CD4-positive, alpha-beta T cell treated with Interleukin-2 at 100 ng/mL for 4 hours (primary cell): ENCODE results near the gene KLK5.
"Not testable (repeated sequence)": the region's sequence is repeated elsewhere in the genome, so short reads cannot be mapped to it uniquely, and the experiment has no call there.

Experiments used
- DNase-seq: peaks from one replicate; pipeline ENCODE4 v3.0.0-alpha.2; 2020; ENCODE audit warnings: low spot score

KLK5 gene

GRCh38 chr19:50921426-50922316, 31.2 kb downstream of the KLK5 start:
- DNase-seq, result no peak

GRCh38 chr19:50916069-50916468, 36.8 kb downstream of the KLK5 start:
- DNase-seq, result no peak

GRCh38 chr19:50912727-50913716, 39.8 kb downstream of the KLK5 start:
- DNase-seq, result no peak

GRCh38 chr19:50912102-50912599, 40.7 kb downstream of the KLK5 start:
- no peak for DNase-seq

- no peak for DNase-seq
Measured at GRCh38 chr19:50911206-50912101, 41.4 kb downstream of the KLK5 start, which contains the start of gene KLK4. TSS of gene KLK4 (minus strand) at chr19:50911395. CDS start at chr19:50910738, 657 bp downstream.

GRCh38 chr19:50910722-50911121, 42.1 kb downstream of the KLK5 start:
- no peak for DNase-seq

- no peak for DNase-seq
Measured at GRCh38 chr19:50909240-50910070, 43.4 kb downstream of the KLK5 start.

- no peak for DNase-seq
Measured at GRCh38 chr19:50908336-50908735, 44.5 kb downstream of the KLK5 start.

GRCh38 chr19:50906217-50906616, 46.6 kb downstream of the KLK5 start:
- no peak for DNase-seq

GRCh38 chr19:50902640-50903039, 50.2 kb downstream of the KLK5 start:
- no peak for DNase-seq

GRCh38 chr19:50899569-50899968, 53.3 kb downstream of the KLK5 start:
- DNase-seq, result no peak

GRCh38 chr19:50898018-50898417, 54.8 kb downstream of the KLK5 start:
- DNase-seq, result no peak

GRCh38 chr19:50897612-50898011, 55.2 kb downstream of the KLK5 start:
- no peak for DNase-seq

- DNase-seq, result no peak
Measured at GRCh38 chr19:50897191-50897607, 55.6 kb downstream of the KLK5 start.

GRCh38 chr19:50896591-50897190, 56.1 kb downstream of the KLK5 start:
- no peak for DNase-seq

- DNase-seq, result not testable (repeated sequence)
Measured at GRCh38 chr19:50896089-50896590, 56.7 kb downstream of the KLK5 start.

GRCh38 chr19:50894478-50895356, 58.1 kb downstream of the KLK5 start:
- no peak for DNase-seq
